Measurements from ENCODE around the gene GORASP2.

DNA sequence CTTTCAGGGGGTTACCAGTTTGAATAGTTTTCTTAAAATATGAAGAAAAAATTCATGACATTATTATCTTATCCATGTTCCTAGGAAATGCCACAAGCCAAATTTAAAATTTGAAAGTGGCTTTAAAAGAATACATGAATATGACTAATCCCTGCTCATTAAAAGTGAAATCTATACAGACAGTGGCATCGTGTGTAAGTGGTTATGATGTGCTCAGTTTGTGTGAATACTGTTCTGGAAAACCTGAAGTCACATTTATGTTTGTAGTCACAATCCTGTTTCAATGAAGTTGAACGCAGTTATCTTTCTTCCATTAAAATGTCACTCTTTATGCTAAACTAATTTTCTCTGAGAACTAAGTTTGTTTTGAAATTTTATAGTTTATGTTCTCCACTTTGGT is 75.8 kb downstream of the GORASP2 start:
- TF ChIP-seq, protein P1, sequence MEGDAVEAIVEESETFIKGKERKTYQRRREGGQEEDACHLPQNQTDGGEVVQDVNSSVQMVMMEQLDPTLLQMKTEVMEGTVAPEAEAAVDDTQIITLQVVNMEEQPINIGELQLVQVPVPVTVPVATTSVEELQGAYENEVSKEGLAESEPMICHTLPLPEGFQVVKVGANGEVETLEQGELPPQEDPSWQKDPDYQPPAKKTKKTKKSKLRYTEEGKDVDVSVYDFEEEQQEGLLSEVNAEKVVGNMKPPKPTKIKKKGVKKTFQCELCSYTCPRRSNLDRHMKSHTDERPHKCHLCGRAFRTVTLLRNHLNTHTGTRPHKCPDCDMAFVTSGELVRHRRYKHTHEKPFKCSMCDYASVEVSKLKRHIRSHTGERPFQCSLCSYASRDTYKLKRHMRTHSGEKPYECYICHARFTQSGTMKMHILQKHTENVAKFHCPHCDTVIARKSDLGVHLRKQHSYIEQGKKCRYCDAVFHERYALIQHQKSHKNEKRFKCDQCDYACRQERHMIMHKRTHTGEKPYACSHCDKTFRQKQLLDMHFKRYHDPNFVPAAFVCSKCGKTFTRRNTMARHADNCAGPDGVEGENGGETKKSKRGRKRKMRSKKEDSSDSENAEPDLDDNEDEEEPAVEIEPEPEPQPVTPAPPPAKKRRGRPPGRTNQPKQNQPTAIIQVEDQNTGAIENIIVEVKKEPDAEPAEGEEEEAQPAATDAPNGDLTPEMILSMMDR (conservative IDR thresholded peaks at IDR 0.05; ENCODE audit: low read depth, low read length): no peak
- TF ChIP-seq NFE2L2 (IDR thresholded peaks at IDR 0.05; ENCODE audit: low read depth, low read length): no peak
- TF ChIP-seq POLR2A (IDR thresholded peaks at IDR 0.05; ENCODE audit: low read depth, low read length): no peak
- no peak for TF ChIP-seq CEBPB (IDR thresholded peaks at IDR 0.05; ENCODE audit: low read depth, low read length)
- TF ChIP-seq SMC3 (IDR thresholded peaks at IDR 0.05; ENCODE audit: low read depth, low read length): no peak
- TF ChIP-seq RAD21 (IDR thresholded peaks at IDR 0.05; ENCODE audit: low read length): no peak
- no peak for TF ChIP-seq CHD1 (IDR thresholded peaks at IDR 0.05; ENCODE audit: low read depth, low read length)
- no peak for TF ChIP-seq MXI1 (IDR thresholded peaks at IDR 0.05; ENCODE audit: borderline replicate concordance, low read depth, low read length)
- TF ChIP-seq, protein P2, sequence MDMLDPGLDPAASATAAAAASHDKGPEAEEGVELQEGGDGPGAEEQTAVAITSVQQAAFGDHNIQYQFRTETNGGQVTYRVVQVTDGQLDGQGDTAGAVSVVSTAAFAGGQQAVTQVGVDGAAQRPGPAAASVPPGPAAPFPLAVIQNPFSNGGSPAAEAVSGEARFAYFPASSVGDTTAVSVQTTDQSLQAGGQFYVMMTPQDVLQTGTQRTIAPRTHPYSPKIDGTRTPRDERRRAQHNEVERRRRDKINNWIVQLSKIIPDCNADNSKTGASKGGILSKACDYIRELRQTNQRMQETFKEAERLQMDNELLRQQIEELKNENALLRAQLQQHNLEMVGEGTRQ (IDR thresholded peaks at IDR 0.05; ENCODE audit: low read depth, low read length): no peak
- TF ChIP-seq RCOR1 (IDR thresholded peaks at IDR 0.05; ENCODE audit: insufficient replicate concordance, low read length): no peak
- TF ChIP-seq, protein P3, sequence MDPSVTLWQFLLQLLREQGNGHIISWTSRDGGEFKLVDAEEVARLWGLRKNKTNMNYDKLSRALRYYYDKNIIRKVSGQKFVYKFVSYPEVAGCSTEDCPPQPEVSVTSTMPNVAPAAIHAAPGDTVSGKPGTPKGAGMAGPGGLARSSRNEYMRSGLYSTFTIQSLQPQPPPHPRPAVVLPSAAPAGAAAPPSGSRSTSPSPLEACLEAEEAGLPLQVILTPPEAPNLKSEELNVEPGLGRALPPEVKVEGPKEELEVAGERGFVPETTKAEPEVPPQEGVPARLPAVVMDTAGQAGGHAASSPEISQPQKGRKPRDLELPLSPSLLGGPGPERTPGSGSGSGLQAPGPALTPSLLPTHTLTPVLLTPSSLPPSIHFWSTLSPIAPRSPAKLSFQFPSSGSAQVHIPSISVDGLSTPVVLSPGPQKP (IDR thresholded peaks at IDR 0.05; ENCODE audit: borderline replicate concordance, low read depth, low read length): no peak
